HCT116 (cell line): ENCODE measurements around the gene MTA3. TPM values are rescaled to one million over a fixed set of nuclear protein-coding genes. Genes with fewer than 3 reads are reported as not detected.

ENCODE experiments used
- ATAC-seq: fragments of 200-7000 bp; cut with Tn5 transposase; 2 replicates; pipeline ENCODE4 v1.9.1; 2020; ENCODE audit warnings: mild to moderate bottlenecking, moderate library complexity
- BruUV-seq: library from RNA; stranded (reverse); fragments of 400-500 nt; replicated peaks from 2 replicates; lab custom pipeline; 2021; lab: Mats Ljungman, UMichigan
- CTCF ChIA-PET: fragments of 300-600 bp; sonication (Branson Sonifier 250); formaldehyde crosslinking; loops from one replicate; lab custom pipeline; 2021; ENCODE audit warnings: antibody characterized with exemption; lab: Charles Lee
- POLR2A ChIA-PET: fragments of 300-600, 350-600 bp; sonication (Branson Sonifier 250); formaldehyde crosslinking; loops from one replicate; lab custom pipeline; 2021; ENCODE audit warnings: antibody characterized with exemption; lab: Charles Lee
- RAD21 ChIA-PET, 2 experiments: fragments of 300-600 bp; sonication (Branson Sonifier 250); formaldehyde crosslinking; loops; one replicate each; lab custom pipeline; 2023; ENCODE audit warnings: low total read pairs in 2 of 2; ENCODE audit not compliant: uncharacterized antibody in 2 of 2, unreplicated experiment in 2 of 2, low non-redundant PET in 1 of 2; lab: Charles Lee
- DNase-seq: peaks from one replicate; pipeline ENCODE4 v3.0.0-alpha.2; 2010; ENCODE audit warnings: low read depth, low spot score
- H2AFZ ChIP-seq: fragments of 200-600 bp; shearing (Covaris generic), sonication (generic); 2 replicates; pipeline ENCODE4 v1.6.1; 2017; ENCODE audit warnings: low read depth, mixed run types, mixed read lengths, antibody characterized with exemption, low read length; ENCODE audit not compliant: poor library complexity, severe bottlenecking
- H3K27ac ChIP-seq: 2 replicates; pipeline ENCODE4 v1.5.1; 2012; ENCODE audit warnings: low read depth, low read length
- H3K27me3 ChIP-seq: fragments of 200-600 bp; sonication (generic); 2 replicates; pipeline ENCODE4 v1.6.1; 2016; ENCODE audit warnings: mixed run types, low read length, mixed read lengths; ENCODE audit not compliant: insufficient read depth
- H3K36me3 ChIP-seq, 2 experiments: fragments of 200-500 bp in 1 of 2; fragments of 200-600 bp in 1 of 2; sonication (Bioruptor generic) in 1 of 2; sonication (generic) in 1 of 2; 2 replicates each; pipeline versions ENCODE4 v1.5.1 to v1.6.1; 2014 to 2016; ENCODE audit warnings: low read length in 2 of 2, inconsistent platforms in 1 of 2, mixed read lengths in 1 of 2, mixed run types in 1 of 2; ENCODE audit not compliant: insufficient read depth in 2 of 2, control insufficient read depth in 1 of 2
- H3K4me1 ChIP-seq, 2 experiments: fragments of 200-600 bp in 1 of 2; sonication (generic) in 1 of 2; 2 replicates each; pipeline versions ENCODE4 v1.5.1 to v1.6.1; 2012 to 2017; ENCODE audit warnings: low read length in 2 of 2, inconsistent platforms in 1 of 2, mild to moderate bottlenecking in 1 of 2, mixed read lengths in 1 of 2, mixed run types in 1 of 2, moderate library complexity in 1 of 2; ENCODE audit not compliant: insufficient read depth in 2 of 2, control insufficient read depth in 1 of 2
- H3K4me2 ChIP-seq: fragments of 200-600 bp; sonication (generic); 2 replicates; pipeline ENCODE4 v1.6.1; 2017; ENCODE audit warnings: mixed run types, low read length, mixed read lengths
- H3K4me3 ChIP-seq, 2 experiments: fragments of 200-600 bp in 1 of 2; sonication (generic) in 1 of 2; replicated peaks in 1 of 2; 2 replicates each; pipeline ENCODE4 v1.5.1; 2011 to 2016; ENCODE audit warnings: low read length in 2 of 2, control low read depth in 1 of 2, low read depth in 1 of 2, mild to moderate bottlenecking in 1 of 2, mixed read lengths in 1 of 2, mixed run types in 1 of 2
- H3K79me2 ChIP-seq: fragments of 200-600 bp; sonication (generic); 2 replicates; pipeline ENCODE4 v1.6.1; 2017; ENCODE audit warnings: mild to moderate bottlenecking, mixed run types, low read length, moderate library complexity, mixed read lengths; ENCODE audit not compliant: insufficient read depth
- H3K9ac ChIP-seq: fragments of 200-600 bp; sonication (generic); 2 replicates; pipeline ENCODE4 v1.6.1; 2016; ENCODE audit warnings: low read length, mixed read lengths
- H3K9me2 ChIP-seq: fragments of 200-600 bp; sonication (generic), shearing (Covaris generic); 2 replicates; pipeline ENCODE4 v1.6.1; 2017; ENCODE audit warnings: mixed run types, mild to moderate bottlenecking, moderate library complexity; ENCODE audit not compliant: insufficient read depth
- H3K9me3 ChIP-seq, 2 experiments: fragments of 200-500 bp in 1 of 2; fragments of 200-600 bp in 1 of 2; sonication (Bioruptor generic) in 1 of 2; sonication (generic) in 1 of 2; 2 replicates each; pipeline ENCODE4 v1.6.1; 2014 to 2017; ENCODE audit warnings: low read length in 2 of 2, mixed read lengths in 2 of 2, inconsistent platforms in 1 of 2, low read depth in 1 of 2, mild to moderate bottlenecking in 1 of 2, mixed run types in 1 of 2, moderate library complexity in 1 of 2; ENCODE audit not compliant: control insufficient read depth in 1 of 2, insufficient read depth in 1 of 2
- H4K20me1 ChIP-seq: fragments of 200-600 bp; sonication (generic), shearing (Covaris generic); 2 replicates; pipeline ENCODE4 v1.6.1; 2017; ENCODE audit warnings: mixed run types, mild to moderate bottlenecking, moderate library complexity; ENCODE audit not compliant: insufficient read depth
- CTCF ChIP-seq, 3 experiments: fragments of 200-600 bp in 1 of 3; sonication (generic) in 1 of 3; IDR thresholded peaks in 2 of 3; conservative IDR thresholded peaks in 1 of 3; 2 replicates each; pipeline ENCODE4 v1.5.1; 2012 to 2017; ENCODE audit warnings: low read depth in 2 of 3, low read length in 2 of 3, antibody characterized with exemption in 1 of 3, borderline replicate concordance in 1 of 3, control low read depth in 1 of 3, mild to moderate bottlenecking in 1 of 3, mixed read lengths in 1 of 3, mixed run types in 1 of 3, moderate library complexity in 1 of 3; ENCODE audit not compliant: insufficient read depth in 1 of 3
- EGR1 ChIP-seq: IDR thresholded peaks from 2 replicates; pipeline ENCODE4 v1.6.1; 2012; ENCODE audit warnings: low read depth
- EZH2phosphoT487 ChIP-seq: fragments of 200-600 bp; IDR thresholded peaks from 2 replicates; pipeline ENCODE4 v1.6.1; 2018; ENCODE audit warnings: antibody characterized with exemption, borderline replicate concordance
- POLR2A ChIP-seq: IDR thresholded peaks from 2 replicates; pipeline ENCODE4 v1.7.0; 2011; ENCODE audit warnings: borderline replicate concordance; ENCODE audit not compliant: insufficient read depth, insufficient read length; ENCODE audit errors: extremely low read depth
- SIN3A ChIP-seq: IDR thresholded peaks from 2 replicates; pipeline ENCODE4 v1.6.1; 2012; ENCODE audit warnings: low read depth
- SP1 ChIP-seq: IDR thresholded peaks from 2 replicates; pipeline ENCODE4 v1.6.1; 2012; ENCODE audit warnings: low read depth
- ZBTB33 ChIP-seq: IDR thresholded peaks from 2 replicates; pipeline ENCODE4 v1.6.1; 2011; ENCODE audit warnings: mild to moderate bottlenecking, low read length, moderate library complexity; ENCODE audit not compliant: insufficient replicate concordance; ENCODE audit errors: extremely low read depth
- ZFX ChIP-seq: fragments of 450-650 bp; IDR thresholded peaks from 2 replicates; pipeline ENCODE4 v1.6.1; 2017
- intact Hi-C: fragments of 100-400 bp; cut with micrococcal nuclease; formaldehyde crosslinking; loops from 2 replicates; pipeline ENCODE4 v1.10.0; 2022
- total RNA-seq: library from RNA; stranded (reverse); gene quantifications from one replicate; pipeline ENCODE4 v1.2.1, GENCODE V29; 2021; ENCODE audit not compliant: unreplicated experiment
- TF ChIP-seq, protein P1 (sequence below): IDR thresholded peaks from 2 replicates; pipeline ENCODE4 v1.6.1; 2012

MTA3 gene
- total RNA-seq, 1 experiment from 2014 or later, result 46.3 TPM

DNA sequence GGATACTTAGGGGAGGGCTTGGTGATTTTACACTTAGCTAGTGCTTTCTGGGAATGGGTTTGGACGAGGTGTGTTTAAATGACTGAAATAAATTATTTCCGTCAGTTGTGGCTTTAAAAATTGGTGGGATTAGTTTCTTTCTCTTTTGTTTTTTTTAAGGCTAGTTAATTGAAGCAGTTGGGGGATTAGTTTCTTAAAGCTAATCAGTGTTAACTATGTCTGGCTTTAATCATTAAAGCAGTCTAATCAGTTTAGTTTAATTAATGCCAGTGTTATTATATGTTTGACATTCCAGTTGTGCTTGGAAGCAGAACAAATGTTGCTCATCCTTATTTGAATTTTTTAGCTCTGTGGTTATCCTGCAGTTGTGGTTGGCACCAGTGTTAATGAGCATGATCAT, 10.2 kb downstream of the MTA3 start:
- Histone ChIP-seq H3K79me2 (peaks cover 12% of the 10 kb centered on the region; the same call in 1 of the 2 replicates), H3K4me2 (no peak overlapping the region), H3K27me3 (no peaks in the 10 kb centered on the region), H3K27ac (no peak overlapping the region), H4K20me1 (no peaks in the 10 kb centered on the region), H3K4me1 (no peaks in the 10 kb centered on the region), H3K36me3 (peaks cover 7 to 9% of the 10 kb centered on the region in 2 experiments; a peak in 2 of 4 replicates), H3K9me2 (no peaks in the 10 kb centered on the region), H3K4me3 (no peak overlapping the region), H3K9me3 (no peaks in the 10 kb centered on the region), H2AFZ (no peak overlapping the region), H3K9ac (no peak overlapping the region)
- ChIA-PET RAD21 (no interaction called here), CTCF (no interaction called here), POLR2A (no interaction called here)
- DNase-seq, result no peak
- TF ChIP-seq ZBTB33, result no peak
- TF ChIP-seq, protein P1, sequence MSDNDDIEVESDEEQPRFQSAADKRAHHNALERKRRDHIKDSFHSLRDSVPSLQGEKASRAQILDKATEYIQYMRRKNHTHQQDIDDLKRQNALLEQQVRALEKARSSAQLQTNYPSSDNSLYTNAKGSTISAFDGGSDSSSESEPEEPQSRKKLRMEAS, result no peak
- TF ChIP-seq CTCF (IDR thresholded peaks at IDR 0.05 in 2 of 3, conservative IDR thresholded peaks at IDR 0.05 in 1 of 3; ENCODE audit: borderline replicate concordance in 1 of 3, insufficient read depth in 1 of 3, low read depth in 2 of 3, low read length in 2 of 3), result no peak
- no peak for TF ChIP-seq EGR1
- no peak for TF ChIP-seq SP1
- TF ChIP-seq POLR2A, result no peak
- no peak for TF ChIP-seq SIN3A
- no peak for TF ChIP-seq ZFX
- no peak for TF ChIP-seq EZH2phosphoT487
- no peak for ATAC-seq
- BruUV-seq, result no TSS peak
- intact Hi-C loops, result no loop called here
